Astrocyte (in vitro differentiated cells and primary cell): ENCODE data around the gene ZNF684. TPM values are rescaled to one million over a fixed set of nuclear protein-coding genes. Genes with fewer than 3 reads are reported as not detected.
"Not testable (repeated sequence)": the region's sequence is repeated elsewhere in the genome, so short reads cannot be mapped to it uniquely, and the experiment has no call there.

Experiments used
- DNase-seq: peaks from one replicate; pipeline ENCODE4 v3.0.0-alpha.2; 2010; ENCODE audit warnings: low read depth
- FAIRE-seq: peaks from 2 replicates; lab custom pipeline; 2011; peaks lifted over from hg19 to GRCh38; lab: Jason Lieb, UNC
- H2AFZ ChIP-seq: 2 replicates; pipeline ENCODE4 v1.6.0; 2012; ENCODE audit warnings: low read depth, low read length, inconsistent platforms
- H3K27ac ChIP-seq: 2 replicates; pipeline ENCODE4 v1.5.1; 2011; ENCODE audit warnings: low read depth, low read length, inconsistent platforms
- H3K27me3 ChIP-seq: 2 replicates; pipeline ENCODE4 v1.6.0; 2011; ENCODE audit warnings: low read length, inconsistent platforms; ENCODE audit not compliant: insufficient read depth
- H3K36me3 ChIP-seq: 2 replicates; pipeline ENCODE4 v1.5.1; 2011; ENCODE audit warnings: low read length, inconsistent platforms; ENCODE audit not compliant: insufficient read depth
- H3K4me1 ChIP-seq: 2 replicates; pipeline ENCODE4 v1.5.1; 2011; ENCODE audit warnings: low read length, inconsistent platforms; ENCODE audit not compliant: insufficient read depth
- H3K4me2 ChIP-seq: 2 replicates; pipeline ENCODE4 v1.6.0; 2012; ENCODE audit warnings: low read length, inconsistent platforms
- H3K4me3 ChIP-seq: 2 replicates; pipeline ENCODE4 v1.5.1; 2011; ENCODE audit warnings: low read depth, mild to moderate bottlenecking, low read length, inconsistent platforms; ENCODE audit not compliant: insufficient read depth
- H3K79me2 ChIP-seq: 2 replicates; pipeline ENCODE4 v1.6.0; 2012; ENCODE audit warnings: mild to moderate bottlenecking, low read length, inconsistent platforms; ENCODE audit not compliant: insufficient read depth
- H3K9ac ChIP-seq: 2 replicates; pipeline ENCODE4 v1.6.0; 2012; ENCODE audit warnings: mild to moderate bottlenecking, low read length, inconsistent platforms
- H3K9me3 ChIP-seq: 2 replicates; pipeline ENCODE4 v1.5.1; 2012; ENCODE audit warnings: low read depth, mild to moderate bottlenecking, low read length, inconsistent platforms; ENCODE audit not compliant: insufficient read depth
- H4K20me1 ChIP-seq: 2 replicates; pipeline ENCODE4 v1.6.0; 2012; ENCODE audit warnings: low read length, inconsistent platforms; ENCODE audit not compliant: insufficient read depth
- H3K27ac Mint-ChIP-seq: one replicate; pipeline ENCODE4 v1.8.0; 2021; ENCODE audit warnings: mild to moderate bottlenecking, mixed read lengths; ENCODE audit not compliant: unreplicated experiment
- H3K27me3 Mint-ChIP-seq: one replicate; pipeline ENCODE4 v1.8.0; 2021; ENCODE audit warnings: low read depth, mixed read lengths; ENCODE audit not compliant: unreplicated experiment
- H3K36me3 Mint-ChIP-seq: one replicate; pipeline ENCODE4 v1.8.0; 2021; ENCODE audit warnings: low read depth, mixed read lengths; ENCODE audit not compliant: unreplicated experiment
- H3K4me1 Mint-ChIP-seq: one replicate; pipeline ENCODE4 v1.8.0; 2021; ENCODE audit warnings: low read depth, mixed read lengths; ENCODE audit not compliant: unreplicated experiment
- H3K4me3 Mint-ChIP-seq: one replicate; pipeline ENCODE4 v1.8.0; 2021; ENCODE audit warnings: mild to moderate bottlenecking, moderate library complexity, mixed read lengths; ENCODE audit not compliant: unreplicated experiment
- H3K9me3 Mint-ChIP-seq: one replicate; pipeline ENCODE4 v1.8.0; 2021; ENCODE audit warnings: mild to moderate bottlenecking, mixed read lengths; ENCODE audit not compliant: unreplicated experiment
- CTCF ChIP-seq: IDR thresholded peaks from 2 replicates; pipeline ENCODE4 v1.5.1; 2011; ENCODE audit warnings: low read depth, mild to moderate bottlenecking, inconsistent platforms, low read length, moderate library complexity; ENCODE audit not compliant: insufficient read depth
- EZH2 ChIP-seq: IDR thresholded peaks from 2 replicates; pipeline ENCODE4 v1.6.1; 2012; ENCODE audit warnings: mild to moderate bottlenecking, low read length, inconsistent platforms; ENCODE audit not compliant: insufficient read depth
- total RNA-seq: library from RNA; stranded (reverse); gene quantifications from 2 replicates; pipeline ENCODE4 v1.2.1, GENCODE V29; 2021

ZNF684 gene
- total RNA-seq, 1 donor from 2014 or later, result 3.9 TPM

- Histone ChIP-seq H3K27me3 (no peaks in the 10 kb centered on the region), H3K36me3 (no peaks in the 10 kb centered on the region), H3K9ac (no peak overlapping the region), H3K9me3 (no peaks in the 10 kb centered on the region), H4K20me1 (no peaks in the 10 kb centered on the region), H3K4me3 (no peak overlapping the region), H3K79me2 (no peaks in the 10 kb centered on the region), H3K4me1 (no peaks in the 10 kb centered on the region), H3K27ac (no peak overlapping the region), H3K4me2 (no peak overlapping the region), H2AFZ (no peak overlapping the region)
- Mint-ChIP-seq H3K27ac (no peak overlapping the region), H3K27me3 (peaks cover 3% of the 10 kb centered on the region), H3K4me3 (no peak overlapping the region), H3K4me1 (no peaks in the 10 kb centered on the region), H3K36me3 (no peaks in the 10 kb centered on the region), H3K9me3 (peaks cover 5% of the 10 kb centered on the region)
- DNase-seq (no peak), FAIRE-seq (no peak)
- no peak for TF ChIP-seq EZH2
- TF ChIP-seq CTCF, result no peak
These were observed 24.7 kb downstream of the ZNF684 start for GRCh38 chr1:40556121-40556520.

GRCh38 chr1:40558241-40558640 lies 26.8 kb downstream of the ZNF684 start:
- not testable (repeated sequence) for H3K36me3 ChIP-seq, H3K9me3 ChIP-seq, H3K27ac ChIP-seq, DNase-seq, H3K9ac ChIP-seq, H3K4me3 ChIP-seq, H4K20me1 ChIP-seq, FAIRE-seq, H3K4me1 Mint-ChIP-seq, H3K4me3 Mint-ChIP-seq, H3K9me3 Mint-ChIP-seq, H3K27me3 Mint-ChIP-seq, H2AFZ ChIP-seq, H3K4me1 ChIP-seq, H3K27ac Mint-ChIP-seq, H3K27me3 ChIP-seq, H3K4me2 ChIP-seq, H3K36me3 Mint-ChIP-seq, H3K79me2 ChIP-seq

GRCh38 chr1:40562185-40562584 lies 30.7 kb downstream of the ZNF684 start:
- Histone ChIP-seq H4K20me1 (no peaks in the 10 kb centered on the region), H3K4me2 (no peak overlapping the region), H3K4me3 (no peak overlapping the region), H2AFZ (no peak overlapping the region), H3K27me3 (no peaks in the 10 kb centered on the region), H3K27ac (no peak overlapping the region), H3K36me3 (no peaks in the 10 kb centered on the region), H3K4me1 (no peaks in the 10 kb centered on the region), H3K79me2 (no peaks in the 10 kb centered on the region), H3K9me3 (no peaks in the 10 kb centered on the region), H3K9ac (no peak overlapping the region)
- no peak for TF ChIP-seq CTCF
- no peak for TF ChIP-seq EZH2
- no peak for FAIRE-seq
- no peaks in the 10 kb centered on the region for H3K4me1 Mint-ChIP-seq
- H3K36me3 Mint-ChIP-seq, result no peaks in the 10 kb centered on the region
- no peak overlapping the region for H3K27ac Mint-ChIP-seq
- peaks cover 10% of the 10 kb centered on the region for H3K27me3 Mint-ChIP-seq
- no peak overlapping the region for H3K4me3 Mint-ChIP-seq
- H3K9me3 Mint-ChIP-seq, result peaks cover 10% of the 10 kb centered on the region
- DNase-seq, result no peak
